ENCODE data around the gene ERH. TPM values are rescaled to one million over a fixed set of nuclear protein-coding genes. Genes with fewer than 3 reads are reported as not detected.

Gene ERH
- total RNA-seq, 1 experiment from 2014 or later = 245 TPM

DNA sequence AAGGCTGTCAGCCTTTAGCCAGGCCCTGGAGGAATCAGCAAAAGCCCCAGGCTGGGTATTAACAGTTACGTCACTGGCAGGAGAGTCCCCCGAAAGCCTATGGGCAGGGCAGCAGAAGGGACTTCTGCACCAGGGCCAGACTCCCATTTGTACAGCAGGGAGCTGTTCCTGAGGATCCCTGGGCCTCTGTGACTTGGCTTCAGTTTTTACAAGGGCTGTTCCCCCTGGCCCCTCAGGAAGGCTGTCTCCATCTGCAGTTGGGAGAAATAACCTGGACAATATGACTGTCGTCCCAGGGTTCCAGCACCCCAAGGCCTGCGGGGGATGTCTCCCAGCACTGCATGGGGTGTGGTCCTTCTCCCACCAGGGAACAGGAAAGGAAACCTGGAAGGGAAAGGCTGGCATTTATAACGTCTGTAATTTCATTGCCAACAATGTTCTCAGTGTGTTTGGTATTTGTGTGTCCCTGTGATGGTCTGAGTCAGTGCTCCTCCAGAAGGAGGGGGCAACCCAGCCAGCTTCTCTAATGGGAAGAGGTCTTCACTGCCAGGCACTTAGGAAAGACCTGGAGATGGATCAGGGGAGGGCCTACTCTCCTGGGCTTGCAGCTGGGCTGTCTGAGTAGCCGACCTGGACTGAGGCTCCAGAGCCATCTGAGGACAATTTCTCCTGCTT, 42.4 kb downstream of the ERH start:
- H3K36me3 Mint-ChIP-seq (ENCODE audit: insufficient read depth, unreplicated experiment) = peaks cover 6% of the 10 kb centered on the region
- H3K27ac Mint-ChIP-seq (ENCODE audit: low read depth, unreplicated experiment) = no peak overlapping the region
- no peak for DNase-seq (ENCODE audit: unreplicated experiment)
- H3K4me1 Mint-ChIP-seq (ENCODE audit: insufficient read depth, unreplicated experiment) = peaks cover 5% of the 10 kb centered on the region
- ChIA-PET POLR2A (no interaction called here), CTCF (no interaction called here)
- H3K4me3 Mint-ChIP-seq (ENCODE audit: unreplicated experiment) = no peak overlapping the region
- H3K9me3 Mint-ChIP-seq (ENCODE audit: unreplicated experiment) = no peaks in the 10 kb centered on the region
- BruUV-seq (replicated peaks) = no TSS peak
- peaks cover 13% of the 10 kb centered on the region for H3K27me3 Mint-ChIP-seq (ENCODE audit: insufficient read depth, unreplicated experiment)
- TF ChIP-seq, protein P1, sequence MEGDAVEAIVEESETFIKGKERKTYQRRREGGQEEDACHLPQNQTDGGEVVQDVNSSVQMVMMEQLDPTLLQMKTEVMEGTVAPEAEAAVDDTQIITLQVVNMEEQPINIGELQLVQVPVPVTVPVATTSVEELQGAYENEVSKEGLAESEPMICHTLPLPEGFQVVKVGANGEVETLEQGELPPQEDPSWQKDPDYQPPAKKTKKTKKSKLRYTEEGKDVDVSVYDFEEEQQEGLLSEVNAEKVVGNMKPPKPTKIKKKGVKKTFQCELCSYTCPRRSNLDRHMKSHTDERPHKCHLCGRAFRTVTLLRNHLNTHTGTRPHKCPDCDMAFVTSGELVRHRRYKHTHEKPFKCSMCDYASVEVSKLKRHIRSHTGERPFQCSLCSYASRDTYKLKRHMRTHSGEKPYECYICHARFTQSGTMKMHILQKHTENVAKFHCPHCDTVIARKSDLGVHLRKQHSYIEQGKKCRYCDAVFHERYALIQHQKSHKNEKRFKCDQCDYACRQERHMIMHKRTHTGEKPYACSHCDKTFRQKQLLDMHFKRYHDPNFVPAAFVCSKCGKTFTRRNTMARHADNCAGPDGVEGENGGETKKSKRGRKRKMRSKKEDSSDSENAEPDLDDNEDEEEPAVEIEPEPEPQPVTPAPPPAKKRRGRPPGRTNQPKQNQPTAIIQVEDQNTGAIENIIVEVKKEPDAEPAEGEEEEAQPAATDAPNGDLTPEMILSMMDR (IDR thresholded peaks at IDR 0.05; ENCODE audit: unreplicated experiment) = no peak
- intact Hi-C loops (cut with micrococcal nuclease) = no loop called here

DNA sequence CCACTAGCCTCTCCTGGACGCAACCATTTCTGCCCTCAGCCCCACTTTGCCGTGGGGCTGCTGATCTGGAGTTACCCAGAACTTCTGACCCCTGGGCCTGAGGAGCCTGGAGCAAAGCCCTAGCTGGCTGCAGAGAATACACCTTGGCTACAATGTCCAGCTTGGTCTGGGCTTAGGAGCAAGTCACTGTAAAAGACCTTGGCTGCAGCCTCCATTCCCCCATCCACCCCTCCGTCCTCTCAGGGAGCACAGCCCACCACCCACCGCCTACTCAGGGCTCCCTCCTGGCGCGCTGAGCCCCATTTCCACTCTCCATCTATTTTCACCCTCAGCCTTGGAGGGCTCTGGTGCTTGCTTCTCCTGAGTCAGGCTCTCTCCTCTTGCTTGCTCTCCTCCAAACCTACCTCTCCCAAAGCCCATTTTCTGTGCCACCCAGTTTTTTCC, 42.9 kb downstream of the ERH start:
- TF ChIP-seq, protein P1 (IDR thresholded peaks at IDR 0.05; ENCODE audit: unreplicated experiment) = no peak
- Mint-ChIP-seq H3K27me3 (ENCODE audit: insufficient read depth, unreplicated experiment) (peaks cover 13% of the 10 kb centered on the region), H3K4me3 (ENCODE audit: unreplicated experiment) (no peak overlapping the region), H3K9me3 (ENCODE audit: unreplicated experiment) (no peaks in the 10 kb centered on the region), H3K4me1 (ENCODE audit: insufficient read depth, unreplicated experiment) (peaks cover 5% of the 10 kb centered on the region), H3K36me3 (ENCODE audit: insufficient read depth, unreplicated experiment) (peaks cover 6% of the 10 kb centered on the region), H3K27ac (ENCODE audit: low read depth, unreplicated experiment) (no peak overlapping the region)
- BruUV-seq (replicated peaks) = no TSS peak
- CTCF ChIA-PET = interaction anchor here (0.6 kb wide), 1 partner anchor 82 kb away, joined by 3 read pairs; no protein-coding TSS in a partner anchor
- POLR2A ChIA-PET = no interaction called here
- intact Hi-C loops (cut with micrococcal nuclease) = no loop called here
- DNase-seq (ENCODE audit: unreplicated experiment) = no peak

DNA sequence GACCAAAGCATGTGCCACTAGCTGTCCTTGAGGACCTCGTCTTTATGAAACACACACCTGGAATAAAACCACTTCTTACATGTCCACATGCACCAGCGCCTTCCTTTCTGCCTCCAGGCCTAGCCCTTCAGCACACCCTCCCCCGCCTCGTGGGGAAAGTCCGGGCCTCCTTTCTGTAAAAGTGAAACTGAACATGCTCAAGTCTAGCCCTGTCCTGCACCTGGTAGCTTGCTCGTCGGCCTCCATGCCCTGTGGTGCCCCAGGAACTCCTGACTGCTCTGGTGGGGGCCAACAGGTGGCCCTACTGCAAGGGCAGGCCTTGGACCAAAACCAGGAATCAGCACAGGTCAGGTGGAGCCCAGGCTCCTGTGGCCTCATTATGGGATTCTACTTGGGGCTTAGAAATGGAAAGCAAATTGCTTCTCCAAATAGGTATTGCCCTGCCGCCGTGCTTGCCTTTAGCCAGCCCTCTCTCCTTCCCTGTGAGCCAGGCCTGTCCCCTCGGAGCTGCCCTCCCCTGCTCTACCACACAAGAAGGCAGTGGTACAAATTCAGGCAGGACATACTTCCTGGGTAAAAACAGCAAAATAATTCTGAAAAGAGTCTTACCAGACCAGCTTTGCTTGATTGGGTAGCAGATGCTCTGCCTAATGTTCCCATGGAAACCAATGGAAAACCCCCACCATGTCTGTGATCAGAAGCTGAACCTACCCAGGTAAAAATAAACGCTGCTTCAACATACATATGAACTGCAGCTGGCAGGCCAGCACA, 43.5 kb downstream of the ERH start:
- no TSS peak for BruUV-seq (replicated peaks)
- ChIA-PET CTCF (interaction anchor here (0.6 kb wide), 1 partner anchor 81 kb away, joined by 3 read pairs; no protein-coding TSS in a partner anchor), POLR2A (interaction anchor here (0.6 kb wide), 1 partner anchor 11 kb away, joined by 3 read pairs; no protein-coding TSS in a partner anchor)
- Mint-ChIP-seq H3K27me3 (ENCODE audit: insufficient read depth, unreplicated experiment) (peaks cover 13% of the 10 kb centered on the region), H3K36me3 (ENCODE audit: insufficient read depth, unreplicated experiment) (peaks cover 6% of the 10 kb centered on the region), H3K4me3 (ENCODE audit: unreplicated experiment) (no peak overlapping the region), H3K4me1 (ENCODE audit: insufficient read depth, unreplicated experiment) (peaks cover 5% of the 10 kb centered on the region), H3K9me3 (ENCODE audit: unreplicated experiment) (no peaks in the 10 kb centered on the region), H3K27ac (ENCODE audit: low read depth, unreplicated experiment) (no peak overlapping the region)
- no peak for DNase-seq (ENCODE audit: unreplicated experiment)
- TF ChIP-seq, protein P1 (IDR thresholded peaks at IDR 0.05; ENCODE audit: unreplicated experiment) = no peak
- intact Hi-C loops (cut with micrococcal nuclease) = no loop called here

DNA sequence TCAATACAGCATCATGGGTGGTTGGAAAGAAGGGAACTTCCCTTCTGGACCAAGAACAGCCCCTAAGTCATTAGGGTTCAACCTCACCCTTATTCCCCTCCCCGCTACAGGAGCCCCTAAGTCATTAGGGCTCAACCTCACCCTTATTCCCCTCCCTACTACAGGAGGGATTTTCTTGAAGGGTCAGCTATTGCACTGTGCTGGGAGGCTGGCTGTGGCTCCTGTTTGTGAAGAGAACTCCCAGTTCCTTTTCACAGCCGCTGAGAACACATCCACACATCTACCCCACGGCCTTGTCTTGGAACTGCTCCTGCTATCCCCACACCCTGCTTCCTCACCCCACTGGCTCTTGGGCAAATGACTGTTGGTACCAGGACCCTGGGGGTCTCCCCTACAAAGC, 44.9 kb downstream of the ERH start:
- DNase-seq (ENCODE audit: unreplicated experiment) = no peak
- BruUV-seq (replicated peaks) = no TSS peak
- Mint-ChIP-seq H3K27me3 (ENCODE audit: insufficient read depth, unreplicated experiment) (no peaks in the 10 kb centered on the region), H3K4me1 (ENCODE audit: insufficient read depth, unreplicated experiment) (peaks cover 5% of the 10 kb centered on the region), H3K27ac (ENCODE audit: low read depth, unreplicated experiment) (no peak overlapping the region), H3K4me3 (ENCODE audit: unreplicated experiment) (no peak overlapping the region), H3K9me3 (ENCODE audit: unreplicated experiment) (no peaks in the 10 kb centered on the region), H3K36me3 (ENCODE audit: insufficient read depth, unreplicated experiment) (peaks cover 6% of the 10 kb centered on the region)
- ChIA-PET CTCF (no interaction called here), POLR2A (interaction anchor here (1.0 kb wide), 1 partner anchor 21 kb away, joined by 3 read pairs; no protein-coding TSS in a partner anchor)
- TF ChIP-seq, protein P1 (IDR thresholded peaks at IDR 0.05; ENCODE audit: unreplicated experiment) = no peak
- intact Hi-C loops (cut with micrococcal nuclease) = no loop called here
